Smooth muscle cell of the brain vasculature (primary cell): ENCODE measurements around the gene ACTN1.
"Not testable (repeated sequence)": the region's sequence is repeated elsewhere in the genome, so short reads cannot be mapped to it uniquely, and the experiment has no call there.

Experiments
- DNase-seq: peaks from one replicate; pipeline ENCODE4 v3.0.0-alpha.2; 2012; ENCODE audit warnings: low read depth, low spot score

ACTN1 gene

GRCh38 chr14:68979021-68979721 lies at the start of gene ACTN1:
Gene ACTN1 (minus strand): TSS chr14:68979302. CDS start chr14:68979056, 246 bp downstream.
- peak; percentile 93 for DNase-seq

- DNase-seq: no peak
Measured at GRCh38 chr14:69027242-69027913, 48.3 kb upstream of the ACTN1 start.

GRCh38 chr14:69023035-69023434 lies 43.9 kb upstream of the ACTN1 start:
- no peak for DNase-seq

DNA sequence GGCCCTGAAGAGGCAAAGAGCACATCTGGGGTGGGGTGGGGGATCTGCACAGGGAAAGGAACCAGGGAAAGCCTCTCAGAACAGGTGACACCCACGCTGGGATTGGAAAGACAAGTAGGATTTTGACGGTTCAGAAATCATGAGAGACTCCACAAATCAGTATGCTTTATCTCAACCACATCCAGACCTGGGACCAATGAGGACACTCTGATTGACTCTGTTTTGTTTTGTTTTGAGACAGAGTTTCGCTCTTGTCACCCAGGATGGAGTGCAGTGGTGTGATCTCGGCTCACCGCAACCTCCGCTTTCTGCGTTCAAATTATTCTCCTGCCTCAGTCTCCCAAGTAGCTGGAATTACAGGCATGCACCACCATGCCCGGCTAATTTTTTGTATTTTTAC lies 43.0 kb upstream of the ACTN1 start:
- DNase-seq: not testable (repeated sequence)

DNA sequence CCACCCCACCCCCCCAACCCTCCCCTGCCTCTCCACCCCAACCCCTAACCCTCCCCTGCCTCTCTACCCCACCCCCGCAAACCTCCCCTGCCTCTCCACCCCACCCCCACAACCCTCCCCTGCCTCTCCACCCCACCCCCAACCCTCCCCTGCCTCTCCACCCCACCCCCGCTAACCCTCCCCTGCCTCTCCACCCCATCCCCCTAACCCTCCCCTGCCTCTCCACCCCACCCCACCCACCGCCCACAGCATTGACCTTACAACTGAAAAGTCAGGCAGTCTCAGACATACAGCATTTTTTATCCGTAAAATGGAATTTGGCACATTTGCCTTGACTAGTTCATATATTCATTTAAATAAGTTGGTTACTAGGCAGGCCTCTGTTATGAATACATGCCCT lies 38.6 kb upstream of the ACTN1 start:
- no peak for DNase-seq

GRCh38 chr14:69014829-69015259 lies 35.7 kb upstream of the ACTN1 start:
- DNase-seq: no peak

- no peak for DNase-seq
Measured at GRCh38 chr14:69013943-69014782, 35.1 kb upstream of the ACTN1 start.

DNA sequence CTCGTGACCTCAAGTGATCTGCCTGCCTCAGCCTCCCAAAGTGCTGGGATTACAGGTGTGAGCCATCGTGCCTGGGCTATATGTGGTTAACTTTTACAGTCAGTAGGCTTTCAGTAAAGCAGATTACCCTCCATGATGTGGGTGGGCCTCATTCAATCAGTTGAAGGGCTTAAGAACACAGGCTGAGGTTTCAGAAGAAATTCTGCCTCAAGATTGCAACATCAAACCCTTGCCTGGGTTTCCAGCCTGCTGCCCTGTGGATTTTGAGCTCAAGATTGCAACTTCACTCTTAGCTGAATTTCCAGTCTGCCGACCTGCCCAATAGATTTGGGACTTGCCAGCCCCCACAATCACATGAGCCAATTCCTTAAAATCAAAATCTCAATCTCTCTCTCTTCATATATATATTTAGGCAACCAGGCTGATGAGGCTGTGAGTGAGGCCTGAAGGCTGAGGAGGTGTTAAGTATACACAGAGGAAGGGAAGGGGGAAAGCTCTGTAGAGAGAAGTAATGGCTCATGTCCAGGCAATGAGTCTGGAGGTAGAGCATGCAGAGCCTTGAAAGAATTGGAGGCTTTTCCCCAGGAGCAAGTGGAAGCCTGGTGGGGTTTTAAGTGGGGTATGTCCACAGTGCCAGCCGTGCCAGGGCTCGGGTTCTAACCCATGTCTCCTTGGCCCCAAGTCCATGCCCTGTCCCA lies 33.3 kb upstream of the ACTN1 start:
- DNase-seq: no peak

DNA sequence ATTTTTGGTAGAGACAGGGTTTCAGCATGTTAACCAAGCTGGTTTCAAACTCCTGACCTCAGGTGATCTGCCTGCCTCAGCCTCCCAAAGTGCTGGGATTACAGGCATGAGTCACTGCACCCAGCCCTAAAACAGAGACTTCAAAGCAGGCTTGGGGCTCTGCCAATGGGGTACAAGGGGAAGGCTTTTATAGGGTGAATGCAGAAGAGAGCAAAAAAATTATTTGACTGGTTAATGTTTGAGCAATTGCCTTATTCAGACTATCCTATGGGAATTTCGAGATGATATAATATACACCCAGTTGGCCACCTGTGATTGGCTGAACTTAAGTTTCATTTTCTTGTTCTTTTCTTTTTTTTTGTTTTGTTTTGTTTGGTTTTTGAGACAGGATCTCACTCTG lies 31.5 kb upstream of the ACTN1 start:
- no peak for DNase-seq

DNA sequence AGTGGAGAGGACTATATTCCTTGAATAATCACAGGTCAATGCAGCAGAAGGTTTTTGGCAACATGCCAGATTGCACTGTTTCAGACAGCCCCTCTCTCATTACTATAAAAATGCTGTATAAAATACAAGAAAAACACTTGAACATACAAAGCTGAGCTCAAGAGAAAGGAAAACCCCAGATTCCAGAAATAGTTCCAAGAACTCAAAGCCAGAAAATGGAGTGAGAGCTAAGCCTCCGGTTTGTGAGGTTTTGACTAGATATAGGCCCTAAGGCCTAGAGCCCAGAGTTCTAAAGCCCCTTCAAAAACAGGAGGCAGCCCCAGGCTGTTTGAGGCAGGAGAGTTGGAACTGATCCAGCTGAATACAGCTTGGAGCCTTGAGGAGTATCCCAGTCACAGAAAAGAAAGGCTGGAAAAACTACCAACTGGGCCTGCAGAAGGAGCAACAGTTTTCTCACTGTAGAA lies 29.4 kb upstream of the ACTN1 start:
- DNase-seq: peak; percentile 39

GRCh38 chr14:69006346-69006745 lies 27.2 kb upstream of the ACTN1 start:
- DNase-seq: no peak

- DNase-seq: peak; percentile 55
Measured at GRCh38 chr14:69005432-69006148, 26.5 kb upstream of the ACTN1 start.

GRCh38 chr14:69004731-69005431 lies 25.8 kb upstream of the ACTN1 start:
- no peak for DNase-seq

DNA sequence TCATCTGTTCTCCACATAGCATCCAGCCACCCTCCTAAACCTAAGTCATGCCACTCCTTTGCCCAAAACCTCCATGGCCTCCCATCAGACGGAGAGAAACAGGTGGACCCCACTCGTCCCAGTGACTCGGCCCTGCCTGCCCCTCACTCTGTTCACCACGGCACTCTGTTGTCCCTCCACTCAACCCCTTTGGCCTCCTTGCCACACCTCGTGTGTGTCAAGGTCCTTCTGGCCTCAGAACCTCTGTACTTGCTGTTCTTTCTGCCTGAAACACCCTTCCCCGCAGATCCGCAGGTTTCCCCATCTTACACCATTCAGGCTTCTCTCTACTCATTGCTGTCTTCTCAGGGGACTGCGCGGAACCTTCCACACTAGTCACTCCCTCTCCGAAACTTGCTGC lies 24.5 kb upstream of the ACTN1 start:
- no peak for DNase-seq

DNA sequence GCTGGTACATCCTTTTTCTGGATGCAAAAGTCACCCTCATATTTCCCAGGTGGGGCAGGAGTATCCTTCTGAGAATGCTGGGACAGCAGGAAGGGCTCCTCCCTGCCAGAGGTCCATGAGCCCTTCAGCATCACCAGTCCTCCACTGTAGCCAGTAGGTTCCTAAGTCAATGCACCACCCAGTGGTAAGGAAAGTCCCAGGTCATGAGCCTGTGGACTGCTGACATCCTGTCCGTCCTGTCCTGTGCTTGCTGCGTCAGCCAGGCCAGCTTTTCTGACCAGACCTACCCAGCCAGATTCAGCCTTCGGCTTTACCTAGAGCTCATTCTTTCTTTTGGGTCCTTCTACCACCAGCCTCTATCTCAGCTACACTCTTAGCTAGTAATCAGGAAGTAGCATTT lies 23.0 kb upstream of the ACTN1 start:
- DNase-seq: no peak

- DNase-seq: no peak
Measured at GRCh38 chr14:69001375-69001774, 22.3 kb upstream of the ACTN1 start.

GRCh38 chr14:68998062-68998461 lies 19.0 kb upstream of the ACTN1 start:
- DNase-seq: no peak

GRCh38 chr14:68995731-68996130 lies 16.6 kb upstream of the ACTN1 start:
- DNase-seq: no peak

DNA sequence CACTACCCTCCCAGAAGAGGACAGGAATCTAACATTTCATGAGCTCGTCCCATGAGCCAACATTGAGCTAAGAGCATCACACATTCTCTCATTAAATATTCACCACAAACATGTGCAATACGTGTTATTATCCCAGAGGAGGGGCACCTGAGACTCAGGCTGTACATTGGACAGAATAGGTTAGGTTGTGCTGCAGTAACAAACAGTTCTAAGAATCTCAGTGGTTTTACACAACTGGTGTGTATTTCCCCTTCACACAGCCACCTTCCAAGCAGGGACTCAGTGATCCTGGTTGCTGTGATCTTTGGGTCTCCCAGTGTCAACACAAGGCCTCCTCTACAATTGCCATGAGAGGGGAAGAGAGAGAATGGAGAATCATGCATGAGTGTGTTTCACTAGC lies 15.0 kb upstream of the ACTN1 start:
- no peak for DNase-seq

- no peak for DNase-seq
Measured at GRCh38 chr14:68987653-68988036, 8.5 kb upstream of the ACTN1 start.
